KMS-11 (cell line): Measurements from ENCODE around the gene PRMT2.

Source experiments
- H2AFZ ChIP-seq: fragments of 200-600 bp; sonication (generic); 2 replicates; pipeline ENCODE4 v1.6.1; 2016; ENCODE audit warnings: antibody characterized with exemption, mixed run types, low read depth
- H3K27ac ChIP-seq: fragments of 200-600 bp; sonication (generic); 2 replicates; pipeline ENCODE4 v1.6.1; 2016; ENCODE audit warnings: mild to moderate bottlenecking, mixed run types
- H3K27me3 ChIP-seq: fragments of 200-600 bp; sonication (generic); 2 replicates; pipeline ENCODE4 v1.6.1; 2017; ENCODE audit warnings: mild to moderate bottlenecking, low read depth, mixed run types, moderate library complexity; ENCODE audit not compliant: insufficient read depth
- H3K36me3 ChIP-seq: fragments of 200-600 bp; sonication (generic); 2 replicates; pipeline ENCODE4 v1.6.1; 2017; ENCODE audit warnings: mild to moderate bottlenecking, mixed run types; ENCODE audit not compliant: insufficient read depth
- H3K4me1 ChIP-seq: fragments of 200-600 bp; sonication (generic); 2 replicates; pipeline ENCODE4 v1.6.1; 2016; ENCODE audit warnings: mild to moderate bottlenecking, low read depth, mixed run types; ENCODE audit not compliant: poor library complexity, severe bottlenecking
- H3K4me2 ChIP-seq: fragments of 200-600 bp; sonication (generic); 2 replicates; pipeline ENCODE4 v1.7.0; 2016; ENCODE audit warnings: mild to moderate bottlenecking, mixed run types
- H3K4me3 ChIP-seq: fragments of 200-600 bp; sonication (generic); IDR thresholded peaks from 2 replicates; pipeline ENCODE4 v1.6.1; 2017; ENCODE audit warnings: low read depth, low read length, mixed read lengths; ENCODE audit not compliant: insufficient read depth
- H3K79me2 ChIP-seq: fragments of 200-600 bp; sonication (generic); 2 replicates; pipeline ENCODE4 v1.6.1; 2016; ENCODE audit warnings: low read depth, mixed run types; ENCODE audit not compliant: insufficient read depth
- H3K9ac ChIP-seq: fragments of 200-600 bp; sonication (generic); 2 replicates; pipeline ENCODE4 v1.6.1; 2016; ENCODE audit warnings: mild to moderate bottlenecking, mixed run types
- H4K20me1 ChIP-seq: fragments of 200-600 bp; sonication (generic); 2 replicates; pipeline ENCODE4 v1.6.1; 2016; ENCODE audit warnings: mild to moderate bottlenecking, mixed run types; ENCODE audit not compliant: insufficient read depth
- TF ChIP-seq, protein P1 (sequence below): fragments of 200-600 bp; sonication (generic); conservative IDR thresholded peaks from 2 replicates; pipeline ENCODE4 v1.6.1; 2017; ENCODE audit warnings: low read depth, mild to moderate bottlenecking, antibody characterized with exemption, low read length, moderate library complexity, mixed read lengths

PRMT2 gene

DNA sequence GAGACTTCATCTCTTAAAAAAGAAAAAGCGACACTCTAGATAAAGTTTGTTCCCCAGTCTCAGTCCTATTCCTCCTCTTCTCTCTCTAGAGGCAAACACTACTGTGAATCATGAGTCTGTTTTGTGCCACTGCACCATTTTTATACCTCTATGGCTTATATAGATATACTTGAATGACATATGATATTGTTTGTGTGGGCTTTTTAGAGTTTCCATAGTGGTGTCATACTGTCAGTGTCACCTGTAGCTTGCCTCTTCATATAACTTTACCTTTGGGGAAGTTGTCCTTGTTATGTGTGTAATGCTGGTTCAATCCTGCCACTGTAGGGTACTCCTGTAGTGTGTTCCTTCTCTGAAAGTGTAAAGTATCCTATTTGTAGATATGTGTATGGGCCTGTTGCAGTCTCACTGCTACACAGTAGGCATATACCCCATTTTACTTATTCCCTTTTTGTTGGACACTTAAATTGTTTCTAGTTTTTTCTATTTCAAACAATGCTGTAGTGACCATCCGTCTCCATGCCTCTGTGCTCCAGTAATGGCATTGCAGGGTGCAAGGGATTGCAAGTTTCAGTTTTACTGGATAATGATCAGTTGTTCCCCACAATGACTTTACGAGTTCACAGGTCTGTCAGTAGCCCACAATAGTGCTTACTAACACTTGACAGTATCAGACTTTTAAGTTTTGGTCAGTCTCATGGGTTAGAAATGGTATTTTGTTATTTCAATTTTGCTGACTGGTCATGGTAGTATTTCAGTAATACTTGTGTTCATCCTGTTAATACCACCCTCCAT, 2.7 kb downstream of the PRMT2 start:
- Histone ChIP-seq H3K36me3 (no peaks in the 10 kb centered on the region), H3K9ac (no peak overlapping the region), H4K20me1 (no peaks in the 10 kb centered on the region), H3K79me2 (no peaks in the 10 kb centered on the region), H3K27me3 (no peaks in the 10 kb centered on the region), H3K4me3 (no peak overlapping the region), H3K4me1 (peaks cover 29% of the 10 kb centered on the region), H3K27ac (no peak overlapping the region), H2AFZ (no peak overlapping the region), H3K4me2 (no peak overlapping the region)
- TF ChIP-seq, protein P1, sequence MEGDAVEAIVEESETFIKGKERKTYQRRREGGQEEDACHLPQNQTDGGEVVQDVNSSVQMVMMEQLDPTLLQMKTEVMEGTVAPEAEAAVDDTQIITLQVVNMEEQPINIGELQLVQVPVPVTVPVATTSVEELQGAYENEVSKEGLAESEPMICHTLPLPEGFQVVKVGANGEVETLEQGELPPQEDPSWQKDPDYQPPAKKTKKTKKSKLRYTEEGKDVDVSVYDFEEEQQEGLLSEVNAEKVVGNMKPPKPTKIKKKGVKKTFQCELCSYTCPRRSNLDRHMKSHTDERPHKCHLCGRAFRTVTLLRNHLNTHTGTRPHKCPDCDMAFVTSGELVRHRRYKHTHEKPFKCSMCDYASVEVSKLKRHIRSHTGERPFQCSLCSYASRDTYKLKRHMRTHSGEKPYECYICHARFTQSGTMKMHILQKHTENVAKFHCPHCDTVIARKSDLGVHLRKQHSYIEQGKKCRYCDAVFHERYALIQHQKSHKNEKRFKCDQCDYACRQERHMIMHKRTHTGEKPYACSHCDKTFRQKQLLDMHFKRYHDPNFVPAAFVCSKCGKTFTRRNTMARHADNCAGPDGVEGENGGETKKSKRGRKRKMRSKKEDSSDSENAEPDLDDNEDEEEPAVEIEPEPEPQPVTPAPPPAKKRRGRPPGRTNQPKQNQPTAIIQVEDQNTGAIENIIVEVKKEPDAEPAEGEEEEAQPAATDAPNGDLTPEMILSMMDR, result no peak

DNA sequence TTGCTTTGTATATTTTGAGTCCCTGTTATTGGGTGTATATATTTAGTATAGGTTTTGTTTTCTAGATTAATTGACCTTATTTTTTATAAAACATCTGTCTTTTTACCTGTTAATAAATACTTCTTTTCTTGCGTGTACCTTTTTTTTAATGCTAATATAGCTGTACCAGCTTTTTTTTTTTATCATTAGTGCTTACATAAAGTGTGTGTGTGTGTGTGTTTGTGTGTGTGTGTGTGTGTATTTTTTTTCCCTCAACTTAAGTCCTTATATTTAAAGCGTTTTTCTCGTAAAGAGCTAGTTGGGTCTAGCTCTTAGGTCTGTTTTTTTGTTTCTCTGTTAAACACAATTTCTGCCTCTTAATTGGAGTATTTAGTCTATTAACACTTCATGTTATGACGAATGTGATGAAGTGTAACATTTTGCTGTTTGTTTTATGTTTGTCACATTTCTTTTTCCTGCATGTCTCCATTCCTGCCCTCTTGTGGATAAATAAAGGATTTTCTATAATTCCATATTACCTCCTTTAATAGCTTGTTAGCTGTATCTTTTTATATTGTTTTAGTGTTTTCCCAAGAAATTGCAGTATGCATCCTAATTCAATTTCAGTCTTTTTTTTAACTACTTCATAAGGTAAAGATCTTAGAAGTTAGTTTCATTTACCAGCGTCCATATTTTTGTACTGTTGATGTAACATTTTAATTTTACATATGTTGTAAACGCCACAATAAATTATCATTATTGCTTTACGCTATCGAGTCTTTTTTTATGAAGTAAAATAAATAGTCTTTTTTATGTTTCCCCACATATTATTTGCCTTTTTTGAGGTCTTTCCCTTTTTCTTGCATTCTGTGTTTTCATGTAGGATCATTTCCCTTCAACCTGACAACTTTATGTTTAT, 4.3 kb downstream of the PRMT2 start:
- H3K4me3 ChIP-seq, result no peak overlapping the region
- H2AFZ ChIP-seq, result no peak overlapping the region
- TF ChIP-seq, protein P1, result peak; percentile 47
- no peaks in the 10 kb centered on the region for H3K36me3 ChIP-seq
- H3K4me1 ChIP-seq, result peaks cover 24% of the 10 kb centered on the region
- no peak overlapping the region for H3K9ac ChIP-seq
- H3K27me3 ChIP-seq, result no peaks in the 10 kb centered on the region
- H3K4me2 ChIP-seq, result no peak overlapping the region
- no peaks in the 10 kb centered on the region for H4K20me1 ChIP-seq
- no peaks in the 10 kb centered on the region for H3K79me2 ChIP-seq
- no peak overlapping the region for H3K27ac ChIP-seq

DNA sequence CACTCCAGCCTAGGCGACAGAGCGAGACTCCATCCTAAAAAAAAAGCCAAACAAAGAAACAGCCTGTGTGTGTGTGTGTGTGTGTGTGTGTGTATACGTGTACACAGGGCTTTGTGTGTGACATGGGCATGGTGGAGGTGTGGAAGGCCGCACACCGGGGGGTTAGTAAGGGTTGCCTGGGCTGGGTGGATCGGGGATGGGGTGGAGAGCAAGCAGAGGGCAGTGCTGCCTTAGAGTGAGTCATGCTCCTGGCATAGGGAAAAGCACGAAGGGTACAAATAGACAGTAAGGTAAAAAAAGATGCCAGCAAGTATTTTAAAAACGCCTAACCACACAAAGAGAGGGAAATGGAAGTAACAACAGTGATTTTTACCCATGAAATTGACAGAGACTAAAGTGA, 6.2 kb downstream of the PRMT2 start:
- TF ChIP-seq, protein P1, result no peak

DNA sequence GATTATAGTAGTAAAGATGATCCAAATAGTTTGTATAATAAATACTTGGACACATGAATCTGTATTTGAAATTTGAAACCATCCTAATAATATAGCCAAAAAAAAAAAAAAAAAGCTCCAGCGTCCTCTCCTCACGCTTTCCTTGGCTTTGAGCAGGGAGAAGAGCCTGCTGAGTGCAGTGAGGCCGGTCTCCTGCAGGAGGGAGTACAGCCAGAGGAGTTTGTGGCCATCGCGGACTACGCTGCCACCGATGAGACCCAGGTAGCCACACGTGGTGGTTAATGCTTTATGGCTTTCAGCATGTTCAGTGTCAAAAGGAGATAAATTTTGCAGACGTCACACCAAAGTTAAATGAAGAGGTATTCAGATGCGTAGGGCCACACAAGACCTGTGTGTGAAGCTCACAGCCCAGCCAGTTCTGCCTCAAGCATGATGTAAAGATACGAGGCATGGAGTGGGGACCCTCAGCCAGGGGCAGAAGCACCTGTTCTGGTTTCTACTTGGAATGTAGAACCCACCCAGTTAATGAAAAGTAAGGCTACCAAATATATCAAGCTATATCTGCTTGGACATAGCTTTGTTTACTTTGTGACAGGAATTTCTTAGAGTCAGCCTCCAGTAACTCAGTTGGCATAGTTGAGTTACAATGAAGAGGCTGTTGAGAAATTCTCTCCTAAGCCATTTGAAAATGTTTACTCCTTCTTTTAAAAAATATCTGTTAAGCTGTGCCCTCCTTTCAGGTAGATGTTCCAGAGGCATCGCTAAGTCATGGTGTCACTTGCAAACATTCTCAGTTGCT, 8.1 kb downstream of the PRMT2 start:
- TF ChIP-seq, protein P1, result no peak
- Histone ChIP-seq H3K9ac (no peak overlapping the region), H3K4me1 (peaks cover 7% of the 10 kb centered on the region), H3K36me3 (no peaks in the 10 kb centered on the region; the same call in 1 of the 2 replicates), H3K4me2 (no peak overlapping the region), H3K27ac (no peak overlapping the region), H2AFZ (no peak overlapping the region), H4K20me1 (no peaks in the 10 kb centered on the region), H3K4me3 (no peak overlapping the region), H3K79me2 (no peaks in the 10 kb centered on the region), H3K27me3 (no peaks in the 10 kb centered on the region)

More for the DNA sequence above, 6.2 kb downstream of the PRMT2 start:
- no peak overlapping the region for H2AFZ ChIP-seq
- no peaks in the 10 kb centered on the region for H3K27me3 ChIP-seq
- H3K79me2 ChIP-seq, result no peaks in the 10 kb centered on the region
- no peak overlapping the region for H3K9ac ChIP-seq
- H3K4me1 ChIP-seq, result peaks cover 24% of the 10 kb centered on the region
- H3K36me3 ChIP-seq, result no peaks in the 10 kb centered on the region; the same call in 1 of the 2 replicates
- H3K4me3 ChIP-seq, result no peak overlapping the region
- H3K4me2 ChIP-seq, result no peak overlapping the region
- H4K20me1 ChIP-seq, result no peaks in the 10 kb centered on the region
- no peak overlapping the region for H3K27ac ChIP-seq
